Ascending aorta (tissue), 2 donors: ENCODE measurements around the gene TIPRL. TPM values are rescaled to one million over a fixed set of nuclear protein-coding genes. Genes with fewer than 3 reads are reported as not detected.
"Not testable (repeated sequence)": the region's sequence is repeated elsewhere in the genome, so short reads cannot be mapped to it uniquely, and the experiment has no call there.

Experiments used
- DNase-seq, 2 donors: peaks; one replicate each; pipeline ENCODE4 v3.0.0-alpha.2; 2019; ENCODE audit warnings: low spot score in 2 of 2
- H3K27ac ChIP-seq, 2 donors: fragments of 200-600 bp; sonication (generic); one replicate each; pipeline ENCODE4 v1.5.1; 2016 to 2017; ENCODE audit warnings: mild to moderate bottlenecking in 1 of 2
- H3K27me3 ChIP-seq: fragments of 200-600 bp; sonication (generic); one replicate; pipeline ENCODE4 v1.5.1; 2017
- H3K36me3 ChIP-seq, 2 donors: fragments of 200-600 bp; sonication (generic); one replicate each; pipeline ENCODE4 v1.5.1; 2016
- H3K4me1 ChIP-seq, 2 donors: fragments of 200-600 bp; sonication (generic); one replicate each; pipeline ENCODE4 v1.5.1; 2016 to 2017; ENCODE audit warnings: mild to moderate bottlenecking in 1 of 2
- H3K4me3 ChIP-seq, 2 donors: fragments of 200-600 bp; sonication (generic); one replicate each; pipeline ENCODE4 v1.5.1; 2016 to 2017; ENCODE audit warnings: mild to moderate bottlenecking in 1 of 2
- H3K9me3 ChIP-seq, 2 donors: fragments of 200-600 bp; sonication (generic); one replicate each; pipeline ENCODE4 v1.5.1; 2016
- intact Hi-C: fragments of 100-400 bp; cut with DNase I; formaldehyde crosslinking; loops from one replicate; pipeline ENCODE4 v1.15.1; 2023
- total RNA-seq: library from RNA; depleted of rRNA; stranded (reverse); fragments of >200 nt; gene quantifications from one replicate; pipeline ENCODE4 v1.1.0, GENCODE V29; 2016
- TF ChIP-seq, protein P1 (sequence below), 3 experiments: fragments of 200-600 bp in 2 of 3; fragments of 450-650 bp in 1 of 3; sonication (generic) in 2 of 3; IDR thresholded peaks; one replicate each; pipeline ENCODE4 v1.5.1; 2016 to 2019; ENCODE audit warnings: antibody characterized with exemption in 3 of 3, mild to moderate bottlenecking in 1 of 3, moderate library complexity in 1 of 3

TIPRL gene
- total RNA-seq, 1 donor from 2014 or later, result 2.7 TPM

DNA sequence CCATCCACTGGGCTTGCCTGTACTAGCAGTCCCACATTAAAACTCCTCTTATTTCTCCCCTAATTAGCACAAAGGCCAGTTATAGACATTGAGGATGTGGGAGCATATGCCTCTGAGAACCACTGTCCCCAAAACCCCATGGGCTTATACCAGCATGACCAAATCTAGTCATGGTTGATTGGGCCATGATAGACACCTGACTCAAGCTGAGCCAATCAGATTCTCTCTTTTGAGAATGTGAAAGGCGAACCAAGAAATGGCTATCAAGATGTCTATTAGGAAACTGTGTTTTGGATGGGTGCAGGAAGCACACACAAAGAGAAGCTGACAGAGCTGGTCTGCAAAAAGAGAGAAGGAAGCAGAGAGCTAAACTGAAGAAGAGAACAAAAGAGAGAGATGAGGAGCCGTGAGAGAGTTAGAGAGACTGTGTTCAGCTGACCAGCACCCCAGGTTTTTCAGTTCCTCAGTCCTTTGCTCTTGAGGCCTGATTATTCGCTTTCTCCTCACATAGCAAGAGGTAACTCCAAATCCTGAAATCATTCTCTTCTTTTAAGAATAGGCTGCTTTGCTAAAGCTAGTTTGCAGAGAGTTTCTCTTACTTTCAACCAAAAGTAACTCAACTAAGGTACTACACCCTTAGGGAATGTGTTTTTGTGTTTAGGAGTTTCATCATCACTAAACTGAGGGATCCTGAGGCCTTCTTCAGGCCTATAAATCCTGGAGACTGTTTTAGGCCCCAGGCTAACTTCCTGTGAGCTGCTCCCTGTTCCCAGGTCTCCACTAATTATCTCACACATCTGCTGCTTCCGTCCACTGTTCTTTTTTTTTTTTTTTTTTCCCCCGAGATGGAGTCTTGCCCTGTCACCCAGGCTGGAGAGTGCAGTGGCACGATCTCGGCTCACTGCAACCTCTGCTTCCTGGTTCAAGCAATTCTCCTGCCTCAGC is 7.9 kb upstream of the TIPRL start:
- Histone ChIP-seq H3K4me3 (no peak overlapping the region), H3K4me1 (peaks cover 0 to 14% of the 10 kb centered on the region in 2 donors), H3K27ac (no peak overlapping the region), H3K36me3 (no peaks in the 10 kb centered on the region), H3K9me3 (no peaks in the 10 kb centered on the region), H3K27me3 (no peaks in the 10 kb centered on the region)
- intact Hi-C loops, result no loop called here
- TF ChIP-seq, protein P1, sequence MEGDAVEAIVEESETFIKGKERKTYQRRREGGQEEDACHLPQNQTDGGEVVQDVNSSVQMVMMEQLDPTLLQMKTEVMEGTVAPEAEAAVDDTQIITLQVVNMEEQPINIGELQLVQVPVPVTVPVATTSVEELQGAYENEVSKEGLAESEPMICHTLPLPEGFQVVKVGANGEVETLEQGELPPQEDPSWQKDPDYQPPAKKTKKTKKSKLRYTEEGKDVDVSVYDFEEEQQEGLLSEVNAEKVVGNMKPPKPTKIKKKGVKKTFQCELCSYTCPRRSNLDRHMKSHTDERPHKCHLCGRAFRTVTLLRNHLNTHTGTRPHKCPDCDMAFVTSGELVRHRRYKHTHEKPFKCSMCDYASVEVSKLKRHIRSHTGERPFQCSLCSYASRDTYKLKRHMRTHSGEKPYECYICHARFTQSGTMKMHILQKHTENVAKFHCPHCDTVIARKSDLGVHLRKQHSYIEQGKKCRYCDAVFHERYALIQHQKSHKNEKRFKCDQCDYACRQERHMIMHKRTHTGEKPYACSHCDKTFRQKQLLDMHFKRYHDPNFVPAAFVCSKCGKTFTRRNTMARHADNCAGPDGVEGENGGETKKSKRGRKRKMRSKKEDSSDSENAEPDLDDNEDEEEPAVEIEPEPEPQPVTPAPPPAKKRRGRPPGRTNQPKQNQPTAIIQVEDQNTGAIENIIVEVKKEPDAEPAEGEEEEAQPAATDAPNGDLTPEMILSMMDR (IDR thresholded peaks at IDR 0.05), result no peak
- DNase-seq, result no peak

DNA sequence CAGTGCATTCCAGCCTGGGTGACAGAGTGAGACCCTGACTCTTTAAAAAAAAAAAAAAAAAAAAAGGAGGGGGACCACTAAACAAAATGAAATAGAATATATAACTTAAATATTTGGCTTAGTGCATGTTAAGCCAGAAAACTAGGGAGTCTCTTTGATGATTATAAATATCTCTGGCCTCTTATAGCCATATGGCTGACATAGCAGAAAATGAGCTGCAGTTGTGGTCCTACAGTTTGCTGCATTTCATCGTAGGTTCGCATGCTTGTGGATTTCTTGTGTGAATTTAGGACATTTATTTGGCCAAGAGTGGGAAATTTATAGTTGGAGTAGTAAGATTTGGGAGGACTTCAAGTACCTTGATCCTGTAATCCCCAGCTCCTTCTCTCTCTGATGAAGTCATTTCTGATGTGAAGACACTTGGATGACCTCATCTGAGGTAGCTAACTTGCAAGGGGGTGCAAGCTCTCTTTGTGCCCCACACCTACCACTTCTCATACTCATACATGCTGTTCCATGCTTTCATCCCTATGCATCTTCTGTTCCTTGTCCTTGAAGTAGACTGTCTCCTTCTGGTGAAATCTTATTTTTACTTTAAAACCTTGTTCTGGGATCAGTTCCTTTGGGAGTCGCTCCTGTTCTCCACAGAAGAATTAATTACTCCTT is 6.4 kb upstream of the TIPRL start:
- H3K4me3 ChIP-seq, result no peak overlapping the region
- H3K9me3 ChIP-seq, result no peaks in the 10 kb centered on the region
- H3K4me1 ChIP-seq, result peaks cover 0 to 14% of the 10 kb centered on the region in 2 donors
- no peak overlapping the region for H3K27ac ChIP-seq
- intact Hi-C loops, result no loop called here
- DNase-seq, result no peak
- no peaks in the 10 kb centered on the region for H3K27me3 ChIP-seq
- no peaks in the 10 kb centered on the region for H3K36me3 ChIP-seq
- TF ChIP-seq, protein P1 (IDR thresholded peaks at IDR 0.05), result no peak

DNA sequence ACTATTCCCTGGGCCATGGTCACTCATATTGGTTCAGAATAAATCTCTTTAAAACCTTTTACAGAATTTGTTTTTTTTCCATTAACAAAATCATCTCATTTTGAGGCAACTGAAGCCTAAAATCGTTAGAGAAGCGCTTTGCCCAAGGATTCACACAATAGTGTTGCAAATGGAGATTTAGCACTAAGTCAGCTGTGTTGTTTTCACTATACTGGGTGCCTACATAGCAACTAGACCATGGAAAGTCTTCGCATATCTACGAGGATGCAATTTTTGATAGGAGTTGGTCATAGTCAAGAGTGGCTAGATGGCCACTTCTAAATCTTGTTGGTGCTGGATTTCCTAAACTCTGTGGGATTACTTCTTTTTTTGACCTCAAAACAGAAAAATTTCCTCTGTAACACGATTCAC is 530 bp upstream of the TIPRL start:
- intact Hi-C loops, result loop anchor here (2.0 to 5.0 kb wide), 3 partner anchors 41 to 1309 kb away; partner anchors contain the start of genes DCAF6, GPR161, MPC2 and SLC19A2
- TF ChIP-seq, protein P1 (IDR thresholded peaks at IDR 0.05), result no peak

DNA sequence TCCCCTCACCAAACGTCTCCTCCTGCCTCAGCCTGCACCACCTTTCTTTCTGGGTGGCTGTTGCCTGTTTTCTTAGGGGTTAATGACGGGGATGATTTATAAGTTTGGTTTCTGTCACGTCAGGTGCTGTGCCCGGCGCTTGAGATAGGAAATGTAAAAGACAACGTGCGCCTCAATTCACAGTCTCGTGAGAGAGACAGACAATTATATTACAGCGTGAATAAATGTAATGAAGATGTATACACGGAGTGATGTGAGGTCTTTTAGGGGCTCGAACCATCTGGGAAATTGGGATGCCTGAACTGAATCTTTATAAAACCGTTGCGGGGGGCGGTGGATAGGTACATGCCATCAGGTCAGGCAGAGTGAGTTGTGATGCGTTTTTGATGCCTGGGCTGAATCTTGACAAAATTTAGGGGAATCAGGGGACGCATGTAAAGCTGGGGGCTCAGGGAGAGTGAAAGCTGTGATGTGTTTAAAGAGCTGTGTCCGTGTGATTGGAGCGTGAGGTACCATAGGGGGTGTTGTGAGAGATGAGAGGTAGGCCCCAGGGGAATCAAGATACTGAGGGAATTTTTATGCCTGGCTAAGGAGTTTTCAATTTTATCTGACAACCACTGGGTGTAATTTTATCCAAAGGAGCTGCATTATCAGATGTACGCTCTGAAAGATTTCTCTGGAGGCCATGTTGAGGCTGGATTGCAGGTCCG is 831 bp downstream of the TIPRL start:
- no peaks in the 10 kb centered on the region for H3K27me3 ChIP-seq
- peak overlapping the region; percentile 95 to 96 for H3K27ac ChIP-seq
- TF ChIP-seq, protein P1 (IDR thresholded peaks at IDR 0.05), result no peak
- no peaks in the 10 kb centered on the region for H3K36me3 ChIP-seq
- peak overlapping the region; percentile 66 to 89 for H3K4me3 ChIP-seq
- peaks cover 0 to 22% of the 10 kb centered on the region in 2 donors for H3K4me1 ChIP-seq
- intact Hi-C loops, result loop anchor here (1.0 to 5.0 kb wide), 4 partner anchors 43 to 1308 kb away; partner anchors contain the start of genes DCAF6, GPR161, MPC2 and SFT2D2
- no peak for DNase-seq
- H3K9me3 ChIP-seq, result no peaks in the 10 kb centered on the region

More for the DNA sequence above, 530 bp upstream of the TIPRL start:
- no peak for DNase-seq
- Histone ChIP-seq H3K27ac (peak overlapping the region; percentile 95 to 96), H3K9me3 (no peaks in the 10 kb centered on the region), H3K4me1 (peaks cover 0 to 22% of the 10 kb centered on the region in 2 donors), H3K4me3 (peak overlapping the region; percentile 66 to 89), H3K36me3 (no peaks in the 10 kb centered on the region), H3K27me3 (no peaks in the 10 kb centered on the region)

DNA sequence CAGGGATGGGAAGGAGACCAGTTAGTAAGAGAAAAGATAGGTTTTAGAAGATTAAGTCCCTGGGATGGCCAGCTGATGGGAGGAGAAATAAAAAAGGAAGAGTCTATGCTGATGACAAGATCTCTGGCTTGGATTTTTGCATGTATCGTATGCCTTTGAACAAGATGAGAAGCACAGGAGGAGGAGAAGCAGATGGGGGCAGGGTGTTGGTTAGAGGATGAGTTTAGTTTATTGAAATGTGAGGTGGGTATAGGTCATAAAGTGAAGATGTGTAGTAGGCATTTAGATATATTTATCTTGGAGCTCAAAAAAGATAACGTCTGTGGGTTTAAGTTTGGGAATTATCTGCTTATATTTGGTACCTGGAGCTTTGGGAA is 1.4 kb downstream of the TIPRL start:
- peak overlapping the region in 1 of 2 donors; percentile 95 for H3K27ac ChIP-seq
- intact Hi-C loops, result no loop called here
- peak overlapping the region; percentile 66 to 89 for H3K4me3 ChIP-seq
- no peaks in the 10 kb centered on the region for H3K36me3 ChIP-seq
- TF ChIP-seq, protein P1 (IDR thresholded peaks at IDR 0.05), result no peak
- DNase-seq, result no peak
- no peaks in the 10 kb centered on the region for H3K27me3 ChIP-seq
- peaks cover 0 to 22% of the 10 kb centered on the region in 2 donors for H3K4me1 ChIP-seq
- H3K9me3 ChIP-seq, result no peaks in the 10 kb centered on the region

DNA sequence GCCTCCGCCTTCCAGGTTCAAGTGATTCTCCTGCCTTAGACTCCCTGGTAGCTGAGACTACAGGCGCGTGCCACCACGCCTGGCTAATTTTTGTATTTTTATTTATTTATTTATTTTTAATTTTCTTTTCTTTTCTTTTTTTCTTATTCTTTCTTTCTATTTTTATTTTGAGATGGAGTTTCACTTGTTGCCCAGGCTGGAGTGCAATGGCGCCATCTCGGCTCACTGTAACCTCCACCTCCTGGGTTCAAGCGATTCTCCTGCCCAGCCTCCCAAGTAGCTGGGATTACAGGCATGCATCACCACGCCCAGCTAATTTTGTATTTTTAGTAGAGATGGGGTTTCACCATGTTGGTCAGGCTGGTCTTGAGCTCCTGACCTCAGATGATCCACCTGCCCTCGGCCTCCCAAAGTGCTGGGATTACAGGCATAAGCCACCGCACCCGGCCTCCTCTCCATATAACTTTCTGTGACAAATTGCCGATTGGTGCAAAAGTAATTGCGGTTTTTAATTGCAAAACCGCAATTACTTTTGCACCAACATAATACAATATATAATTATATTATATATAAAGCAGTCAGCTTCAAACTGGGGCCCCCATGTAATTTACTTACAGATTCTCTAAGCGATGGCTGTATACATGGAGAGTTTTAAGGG is 2.4 kb downstream of the TIPRL start:
- H3K4me3 ChIP-seq, intact Hi-C loops, H3K36me3 ChIP-seq, DNase-seq, H3K27me3 ChIP-seq, H3K27ac ChIP-seq, H3K9me3 ChIP-seq: not testable (repeated sequence)
- peaks cover 0 to 22% of the 10 kb centered on the region in 2 donors for H3K4me1 ChIP-seq
